HG03469 (cell line): ENCODE results near the gene IZUMO4.

Experiments used
- ATAC-seq: cut with Tn5 transposase; IDR thresholded peaks from one replicate; pipeline ENCODE4 v1.9.1; 2021; ENCODE audit warnings: mild to moderate bottlenecking, moderate library complexity, moderate number of reproducible peaks; ENCODE audit not compliant: unreplicated experiment

Gene IZUMO4

GRCh38 chr19:2142173-2142829 is 45.6 kb downstream of the IZUMO4 start:
- ATAC-seq, result no peak

- no peak for ATAC-seq
Measured at GRCh38 chr19:2144190-2144589, 47.5 kb downstream of the IZUMO4 start.

DNA sequence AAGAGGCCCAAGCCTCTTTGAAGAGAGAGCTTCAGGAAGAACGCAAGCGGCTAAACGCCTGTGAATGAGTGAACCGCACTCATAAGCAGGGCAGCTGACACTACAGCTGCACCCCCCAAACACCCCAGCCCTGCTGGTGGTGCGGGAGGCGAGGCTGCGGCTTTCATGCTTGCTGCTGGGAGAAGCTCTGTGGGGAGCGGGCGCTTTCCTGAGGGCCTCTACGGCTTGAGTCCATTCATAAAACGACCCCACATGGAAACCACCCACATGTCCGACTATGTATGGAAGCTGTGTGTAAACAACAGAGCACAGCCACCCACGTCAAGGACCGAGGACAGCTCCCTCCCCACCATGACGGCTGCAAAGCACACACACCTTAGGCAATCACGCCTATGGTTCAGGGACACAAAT is 49.1 kb downstream of the IZUMO4 start:
- ATAC-seq, result no peak

DNA sequence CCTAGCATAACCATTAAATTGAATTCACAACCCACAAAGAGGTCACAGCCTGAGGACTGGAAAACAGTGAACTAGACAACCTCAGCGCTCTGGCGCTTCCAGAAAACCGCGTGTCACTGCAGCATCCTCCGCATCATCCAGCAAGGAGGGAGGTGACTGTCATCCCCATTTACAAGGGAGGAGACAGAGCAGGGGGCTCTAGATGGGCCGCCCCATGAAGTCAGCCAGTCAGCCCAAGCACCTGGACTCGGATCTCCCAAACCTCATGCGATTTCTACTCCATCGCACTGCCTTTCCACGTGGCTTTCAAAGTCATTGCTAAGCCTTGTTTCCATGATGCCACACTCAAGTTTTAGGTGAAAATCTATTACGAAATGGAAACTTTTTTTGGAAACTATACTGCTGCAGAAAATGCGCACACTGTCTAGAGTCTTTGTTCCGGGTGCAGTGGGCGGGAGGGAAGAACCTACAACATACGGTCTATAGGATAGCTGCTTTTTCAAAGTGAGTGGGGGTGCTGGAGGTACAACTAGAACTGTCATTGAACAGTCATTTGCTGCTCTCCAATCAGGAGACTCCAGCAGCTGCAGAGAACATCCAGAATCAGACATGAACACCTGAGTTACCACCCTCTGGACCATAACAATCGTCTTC is 51.9 kb downstream of the IZUMO4 start:
- no peak for ATAC-seq
